ENCODE results near the gene PTPRC. TPM values are rescaled to one million over a fixed set of nuclear protein-coding genes. Genes with fewer than 3 reads are reported as not detected.
A peak's percentile ranks its signal among the peaks of the same experiment; 100 is the strongest.

PTPRC gene
- total and polyA plus RNA-seq, 2 donors (not counting 1 experiment from before 2014, with no cell fraction given), result under 0.01 to 0.11 TPM

- Histone ChIP-seq H3K79me2 (ENCODE audit: control insufficient read depth, insufficient read depth, low read length) (no peaks in the 10 kb centered on the region), H3K27ac (ENCODE audit: insufficient read depth, low read length) (no peak overlapping the region), H3K9me3 (ENCODE audit: control insufficient read depth, insufficient read depth, low read depth, low read length) (no peaks in the 10 kb centered on the region), H3K4me2 (ENCODE audit: extremely low read depth, insufficient read depth, low read length) (no peak overlapping the region), H2AFZ (ENCODE audit: low read length) (no peak overlapping the region), H3K27me3 (ENCODE audit: control insufficient read depth, insufficient read depth, low read length) (no peaks in the 10 kb centered on the region), H4K20me1 (ENCODE audit: control insufficient read depth, extremely low read depth, insufficient read depth, low read length) (no peaks in the 10 kb centered on the region), H3K9ac (ENCODE audit: insufficient read depth, low read length) (no peak overlapping the region), H3K36me3 (ENCODE audit: control insufficient read depth, insufficient read depth, low read length) (no peaks in the 10 kb centered on the region), H3K4me3 (replicated peaks in 1 of 4; ENCODE audit: control extremely low read depth in 1 of 4, insufficient read depth in 1 of 4, low read depth in 3 of 4, low read length in 4 of 4) (no peak overlapping the region), H3K4me1 (ENCODE audit: control insufficient read depth, extremely low read depth, insufficient read depth, low read length) (no peaks in the 10 kb centered on the region)
- TF ChIP-seq CTCF (conservative IDR thresholded peaks at IDR 0.05 in 1 of 2, IDR thresholded peaks at IDR 0.05 in 1 of 2; ENCODE audit: low read depth in 1 of 2, low read length in 2 of 2) (no peak), EZH2 (IDR thresholded peaks at IDR 0.05; ENCODE audit: low read length, missing control alignments) (no peak)
- DNase-seq (ENCODE audit: low read depth in 2 of 2), result peak in 1 of 2 donors; percentile 30
Observed at GRCh38 chr1:198607714-198608113, 31.1 kb upstream of the PTPRC start.

DNA sequence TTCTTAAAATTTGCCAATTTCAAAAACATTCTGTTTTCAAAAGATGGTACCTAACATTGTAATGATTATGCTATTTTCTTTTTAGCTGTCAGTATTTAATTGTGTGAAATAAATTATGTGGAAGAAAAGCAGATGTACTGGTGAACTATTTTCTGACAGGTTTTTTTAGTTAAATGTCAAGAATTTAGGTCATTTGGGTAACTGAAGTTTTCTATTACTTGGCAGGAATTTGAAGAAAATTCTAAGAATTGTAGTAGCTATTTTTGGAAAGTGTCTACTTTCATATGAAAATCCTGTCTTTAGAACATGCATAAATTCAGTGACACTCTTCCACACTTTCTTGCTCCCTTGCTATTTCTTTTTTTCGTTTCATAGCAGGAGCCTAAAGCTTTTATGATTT lies 28.5 kb upstream of the PTPRC start:
- H3K9ac ChIP-seq (ENCODE audit: insufficient read depth, low read length), result no peak overlapping the region
- H4K20me1 ChIP-seq (ENCODE audit: control insufficient read depth, extremely low read depth, insufficient read depth, low read length), result no peaks in the 10 kb centered on the region
- no peak overlapping the region for H2AFZ ChIP-seq (ENCODE audit: low read length)
- no peaks in the 10 kb centered on the region for H3K4me1 ChIP-seq (ENCODE audit: control insufficient read depth, extremely low read depth, insufficient read depth, low read length)
- no peak overlapping the region for H3K27ac ChIP-seq (ENCODE audit: insufficient read depth, low read length)
- no peaks in the 10 kb centered on the region for H3K79me2 ChIP-seq (ENCODE audit: control insufficient read depth, insufficient read depth, low read length)
- no peak overlapping the region for H3K4me2 ChIP-seq (ENCODE audit: extremely low read depth, insufficient read depth, low read length)
- H3K9me3 ChIP-seq (ENCODE audit: control insufficient read depth, insufficient read depth, low read depth, low read length), result no peaks in the 10 kb centered on the region
- DNase-seq (ENCODE audit: low read depth in 2 of 2), result no peak
- H3K36me3 ChIP-seq (ENCODE audit: control insufficient read depth, insufficient read depth, low read length), result no peaks in the 10 kb centered on the region
- TF ChIP-seq EZH2 (IDR thresholded peaks at IDR 0.05; ENCODE audit: low read length, missing control alignments), result no peak
- TF ChIP-seq CTCF (conservative IDR thresholded peaks at IDR 0.05 in 1 of 2, IDR thresholded peaks at IDR 0.05 in 1 of 2; ENCODE audit: low read depth in 1 of 2, low read length in 2 of 2), result no peak
- H3K27me3 ChIP-seq (ENCODE audit: control insufficient read depth, insufficient read depth, low read length), result no peaks in the 10 kb centered on the region
- H3K4me3 ChIP-seq (replicated peaks in 1 of 4; ENCODE audit: control extremely low read depth in 1 of 4, insufficient read depth in 1 of 4, low read depth in 3 of 4, low read length in 4 of 4), result no peak overlapping the region

- Histone ChIP-seq H3K4me2 (ENCODE audit: extremely low read depth, insufficient read depth, low read length) (no peak overlapping the region), H3K4me3 (replicated peaks in 1 of 4; ENCODE audit: control extremely low read depth in 1 of 4, insufficient read depth in 1 of 4, low read depth in 3 of 4, low read length in 4 of 4) (no peak overlapping the region), H4K20me1 (ENCODE audit: control insufficient read depth, extremely low read depth, insufficient read depth, low read length) (no peaks in the 10 kb centered on the region), H3K27me3 (ENCODE audit: control insufficient read depth, insufficient read depth, low read length) (no peaks in the 10 kb centered on the region), H3K27ac (ENCODE audit: insufficient read depth, low read length) (no peak overlapping the region), H2AFZ (ENCODE audit: low read length) (no peak overlapping the region), H3K9ac (ENCODE audit: insufficient read depth, low read length) (no peak overlapping the region), H3K36me3 (ENCODE audit: control insufficient read depth, insufficient read depth, low read length) (no peaks in the 10 kb centered on the region), H3K79me2 (ENCODE audit: control insufficient read depth, insufficient read depth, low read length) (no peaks in the 10 kb centered on the region), H3K4me1 (ENCODE audit: control insufficient read depth, extremely low read depth, insufficient read depth, low read length) (no peaks in the 10 kb centered on the region), H3K9me3 (ENCODE audit: control insufficient read depth, insufficient read depth, low read depth, low read length) (no peaks in the 10 kb centered on the region)
- TF ChIP-seq EZH2 (IDR thresholded peaks at IDR 0.05; ENCODE audit: low read length, missing control alignments) (no peak), CTCF (conservative IDR thresholded peaks at IDR 0.05 in 1 of 2, IDR thresholded peaks at IDR 0.05 in 1 of 2; ENCODE audit: low read depth in 1 of 2, low read length in 2 of 2) (no peak)
- DNase-seq (ENCODE audit: low read depth in 2 of 2), result no peak
Observed at GRCh38 chr1:198611219-198611618, 27.6 kb upstream of the PTPRC start.
